ENCODE results near the gene SFMBT2. TPM values are rescaled to one million over a fixed set of nuclear protein-coding genes. Genes with fewer than 3 reads are reported as not detected.

SFMBT2 gene
- polyA plus RNA-seq, 1 experiment: 0.06 TPM

DNA sequence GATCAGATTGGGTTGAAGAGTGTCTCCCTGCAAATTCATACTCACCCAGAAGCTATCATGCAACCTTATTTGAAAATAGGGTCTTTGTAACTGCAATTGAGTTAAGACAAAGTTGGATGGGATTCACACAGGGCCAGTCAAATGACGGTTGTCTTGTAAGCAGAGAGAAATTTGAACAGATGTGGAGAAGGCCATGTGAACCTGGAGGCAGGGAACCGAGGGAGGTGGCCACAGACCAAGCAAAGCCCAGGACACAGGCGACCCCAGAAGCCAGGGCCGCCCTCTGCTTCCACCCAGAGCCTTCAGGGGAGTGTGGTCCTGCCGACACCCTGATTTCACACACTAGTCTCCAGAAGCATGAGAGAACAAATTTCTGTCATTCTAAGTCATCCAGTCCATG, 140.8 kb downstream of the SFMBT2 start:
- TF ChIP-seq, protein P1, sequence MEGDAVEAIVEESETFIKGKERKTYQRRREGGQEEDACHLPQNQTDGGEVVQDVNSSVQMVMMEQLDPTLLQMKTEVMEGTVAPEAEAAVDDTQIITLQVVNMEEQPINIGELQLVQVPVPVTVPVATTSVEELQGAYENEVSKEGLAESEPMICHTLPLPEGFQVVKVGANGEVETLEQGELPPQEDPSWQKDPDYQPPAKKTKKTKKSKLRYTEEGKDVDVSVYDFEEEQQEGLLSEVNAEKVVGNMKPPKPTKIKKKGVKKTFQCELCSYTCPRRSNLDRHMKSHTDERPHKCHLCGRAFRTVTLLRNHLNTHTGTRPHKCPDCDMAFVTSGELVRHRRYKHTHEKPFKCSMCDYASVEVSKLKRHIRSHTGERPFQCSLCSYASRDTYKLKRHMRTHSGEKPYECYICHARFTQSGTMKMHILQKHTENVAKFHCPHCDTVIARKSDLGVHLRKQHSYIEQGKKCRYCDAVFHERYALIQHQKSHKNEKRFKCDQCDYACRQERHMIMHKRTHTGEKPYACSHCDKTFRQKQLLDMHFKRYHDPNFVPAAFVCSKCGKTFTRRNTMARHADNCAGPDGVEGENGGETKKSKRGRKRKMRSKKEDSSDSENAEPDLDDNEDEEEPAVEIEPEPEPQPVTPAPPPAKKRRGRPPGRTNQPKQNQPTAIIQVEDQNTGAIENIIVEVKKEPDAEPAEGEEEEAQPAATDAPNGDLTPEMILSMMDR (IDR thresholded peaks at IDR 0.05; ENCODE audit: insufficient read depth, low read depth, low read length): no peak
- DNase-seq (ENCODE audit: low read depth): no peak
- no peaks in the 10 kb centered on the region for H3K27me3 ChIP-seq (ENCODE audit: control insufficient read depth, insufficient read depth, low read length)
- H3K36me3 ChIP-seq (ENCODE audit: control insufficient read depth, insufficient read depth, low read length): no peaks in the 10 kb centered on the region
- CTCF ChIA-PET: no interaction called here
- POLR2A ChIA-PET: no interaction called here
- H3K4me3 ChIP-seq (ENCODE audit: low read depth, low read length): no peak overlapping the region

DNA sequence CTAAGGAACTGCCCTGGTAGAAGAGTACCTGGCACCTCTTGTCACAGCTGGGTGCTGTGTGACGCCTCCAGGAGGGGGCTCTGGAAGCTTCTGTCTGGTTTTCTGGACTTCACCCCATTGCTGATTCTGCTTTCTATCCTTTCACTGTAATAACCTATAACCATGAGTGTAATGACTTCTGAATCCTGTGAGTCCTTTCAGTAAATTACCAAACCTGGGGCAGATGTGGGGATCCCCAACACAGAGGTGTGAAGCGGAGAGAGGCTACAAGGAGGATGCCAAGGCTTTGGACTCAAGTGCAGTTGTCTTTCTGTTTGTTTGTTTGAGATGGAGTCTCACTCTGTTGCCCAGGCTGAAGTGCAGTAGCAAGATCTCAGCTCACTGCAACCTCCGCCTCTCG, 143.7 kb downstream of the SFMBT2 start:
- Histone ChIP-seq H3K27me3 (ENCODE audit: control insufficient read depth, insufficient read depth, low read length) (no peaks in the 10 kb centered on the region), H3K4me3 (ENCODE audit: low read depth, low read length) (no peak overlapping the region), H3K36me3 (ENCODE audit: control insufficient read depth, insufficient read depth, low read length) (no peaks in the 10 kb centered on the region)
- POLR2A ChIA-PET: no interaction called here
- DNase-seq (ENCODE audit: low read depth): no peak
- TF ChIP-seq, protein P1 (IDR thresholded peaks at IDR 0.05; ENCODE audit: insufficient read depth, low read depth, low read length): no peak
- CTCF ChIA-PET: interaction anchor here (0.7 to 0.8 kb wide), 2 partner anchors 14 to 154 kb away, joined by 4 read pairs; no protein-coding TSS in a partner anchor

DNA sequence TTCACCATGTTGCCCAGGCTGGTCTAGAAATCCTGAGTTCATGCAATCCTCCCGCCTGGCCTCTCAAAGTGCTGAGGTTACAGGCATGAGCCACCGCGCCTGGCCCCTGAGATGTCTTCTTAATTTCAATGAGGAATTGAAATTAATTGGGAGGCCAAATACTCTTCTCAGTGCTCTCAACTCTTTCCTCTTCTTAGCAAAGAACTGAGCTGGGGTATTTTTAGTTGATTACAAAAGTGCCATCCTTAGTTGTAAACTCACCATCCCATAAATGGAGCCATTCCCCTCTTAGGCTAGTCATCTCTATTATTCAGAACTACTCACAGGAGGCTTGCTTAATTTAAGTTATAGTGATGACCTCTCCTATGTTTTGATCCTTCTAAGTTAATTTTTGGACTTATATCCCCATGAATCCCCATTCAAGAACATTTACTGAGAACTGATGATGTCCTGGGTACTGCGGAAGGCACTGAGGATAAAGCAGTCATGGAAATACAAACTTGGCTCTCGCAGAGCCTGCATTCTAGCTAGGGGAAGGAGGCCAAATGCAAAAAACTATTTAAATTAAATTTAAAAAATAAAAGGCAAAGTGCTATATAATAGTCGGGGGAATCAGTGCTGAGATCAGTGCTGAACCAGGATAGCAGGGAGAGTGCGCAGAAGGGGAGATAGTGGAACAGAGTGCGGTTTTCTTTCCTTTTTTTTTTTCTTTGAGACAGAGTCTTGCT, 145.3 kb downstream of the SFMBT2 start:
- ChIA-PET POLR2A (no interaction called here), CTCF (no interaction called here)
- no peaks in the 10 kb centered on the region for H3K27me3 ChIP-seq (ENCODE audit: control insufficient read depth, insufficient read depth, low read length)
- no peak overlapping the region for H3K4me3 ChIP-seq (ENCODE audit: low read depth, low read length)
- DNase-seq (ENCODE audit: low read depth): no peak
- no peaks in the 10 kb centered on the region for H3K36me3 ChIP-seq (ENCODE audit: control insufficient read depth, insufficient read depth, low read length)
- TF ChIP-seq, protein P1 (IDR thresholded peaks at IDR 0.05; ENCODE audit: insufficient read depth, low read depth, low read length): no peak

DNA sequence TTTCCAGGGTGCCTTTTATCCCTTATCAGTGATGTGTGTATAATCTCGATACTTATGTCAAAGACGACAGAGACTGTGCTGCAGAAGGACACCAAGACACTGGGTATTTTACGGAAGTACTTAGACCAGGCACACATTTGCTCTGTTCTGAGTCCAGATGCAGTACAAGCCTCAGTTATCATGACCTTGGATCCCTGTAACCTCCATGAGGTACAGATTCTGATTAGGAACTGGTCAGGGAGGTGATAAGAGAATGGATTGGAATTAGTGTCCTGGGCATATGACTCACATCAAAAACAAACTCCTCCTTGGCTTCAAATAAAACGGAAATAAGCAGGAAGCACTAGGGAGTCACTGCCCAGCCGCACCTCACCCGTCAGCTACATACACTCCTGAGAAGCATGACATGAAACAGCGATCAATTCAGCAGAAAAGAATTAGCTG, 146.5 kb downstream of the SFMBT2 start:
- Histone ChIP-seq H3K36me3 (ENCODE audit: control insufficient read depth, insufficient read depth, low read length) (no peaks in the 10 kb centered on the region), H3K27me3 (ENCODE audit: control insufficient read depth, insufficient read depth, low read length) (no peaks in the 10 kb centered on the region), H3K4me3 (ENCODE audit: low read depth, low read length) (no peak overlapping the region)
- DNase-seq (ENCODE audit: low read depth): no peak
- POLR2A ChIA-PET: interaction anchor here (0.6 kb wide), 1 partner anchor 1405 kb away, joined by 4 read pairs; no protein-coding TSS in a partner anchor
- TF ChIP-seq, protein P1 (IDR thresholded peaks at IDR 0.05; ENCODE audit: insufficient read depth, low read depth, low read length): no peak
- CTCF ChIA-PET: no interaction called here

DNA sequence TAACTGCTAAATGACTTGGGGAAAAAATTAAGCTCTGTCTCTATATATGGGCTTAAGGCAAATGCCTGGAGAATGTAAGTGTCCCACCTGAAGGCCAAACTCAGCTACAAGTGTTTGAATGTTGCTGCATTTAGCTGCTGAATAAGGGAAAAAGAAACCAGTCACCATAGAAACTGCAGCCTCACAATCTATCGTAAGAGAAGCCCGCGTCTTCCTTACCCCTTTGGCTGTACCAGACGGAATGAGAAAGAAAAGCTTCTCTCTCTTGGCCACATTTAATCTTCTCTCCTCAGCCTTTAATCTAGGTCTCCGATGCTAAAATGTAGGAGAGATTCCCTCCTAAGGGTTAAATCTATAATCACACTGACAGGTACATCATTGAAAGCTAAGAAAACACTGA, 147.2 kb downstream of the SFMBT2 start:
- ChIA-PET POLR2A (no interaction called here), CTCF (no interaction called here)
- no peaks in the 10 kb centered on the region for H3K27me3 ChIP-seq (ENCODE audit: control insufficient read depth, insufficient read depth, low read length)
- no peak overlapping the region for H3K4me3 ChIP-seq (ENCODE audit: low read depth, low read length)
- TF ChIP-seq, protein P1 (IDR thresholded peaks at IDR 0.05; ENCODE audit: insufficient read depth, low read depth, low read length): no peak
- H3K36me3 ChIP-seq (ENCODE audit: control insufficient read depth, insufficient read depth, low read length): no peaks in the 10 kb centered on the region
- no peak for DNase-seq (ENCODE audit: low read depth)
